ENCODE results near the gene SMIM43. TPM values are rescaled to one million over a fixed set of nuclear protein-coding genes. Genes with fewer than 3 reads are reported as not detected.
"Not testable (repeated sequence)": the region's sequence is repeated elsewhere in the genome, so short reads cannot be mapped to it uniquely, and the experiment has no call there.

SMIM43 gene
- total RNA-seq, 1 experiment from 2014 or later = 0.26 TPM

DNA sequence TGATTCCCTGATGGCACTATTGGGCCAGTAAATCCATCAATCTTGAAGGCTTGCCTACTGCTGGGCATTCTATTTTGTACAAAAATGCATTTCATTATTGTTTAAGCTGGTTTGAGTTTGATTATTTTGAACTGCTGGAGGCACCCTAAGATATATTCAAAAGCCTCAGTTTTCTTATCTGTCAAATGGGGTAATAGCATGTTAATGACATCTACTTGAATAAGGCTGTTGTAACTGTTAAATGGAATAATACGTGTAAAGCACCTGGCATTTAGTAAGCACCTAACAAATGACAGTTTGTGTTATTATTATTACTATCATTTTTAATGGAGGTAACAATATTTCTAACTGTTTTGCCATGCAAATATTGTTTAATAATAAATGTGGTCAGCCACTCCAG lies 6.9 kb upstream of the SMIM43 start:
- no peak for DNase-seq (ENCODE audit: low read depth in 1 of 2, low spot score in 2 of 2)
- Histone ChIP-seq H3K27me3 (replicated peaks) (no peaks in the 10 kb centered on the region; the same call in 1 of the 2 replicates), H3K4me1 (replicated peaks) (no peaks in the 10 kb centered on the region), H3K27ac (no peak overlapping the region), H3K9me3 (replicated peaks) (no peaks in the 10 kb centered on the region), H3K4me3 (no peak overlapping the region), H3K36me3 (no peaks in the 10 kb centered on the region)

- no peak for DNase-seq (ENCODE audit: low read depth in 1 of 2, low spot score in 2 of 2)
- H3K36me3 ChIP-seq = no peaks in the 10 kb centered on the region
Observed at GRCh38 chr4:121769341-121769740, 4.4 kb upstream of the SMIM43 start.

GRCh38 chr4:121767166-121767565 lies 2.2 kb upstream of the SMIM43 start:
- H3K27ac ChIP-seq = no peak overlapping the region
- no peaks in the 10 kb centered on the region for H3K9me3 ChIP-seq (replicated peaks)
- H3K36me3 ChIP-seq = no peaks in the 10 kb centered on the region
- peaks cover 6% of the 10 kb centered on the region for H3K27me3 ChIP-seq (replicated peaks)
- peaks cover 11% of the 10 kb centered on the region for H3K4me1 ChIP-seq (replicated peaks)
- no peak for DNase-seq (ENCODE audit: low read depth in 1 of 2, low spot score in 2 of 2)
- no peak overlapping the region for H3K4me3 ChIP-seq

More at GRCh38 chr4:121769341-121769740, 4.4 kb upstream of the SMIM43 start:
- Histone ChIP-seq H3K9me3 (replicated peaks) (no peaks in the 10 kb centered on the region), H3K27ac (no peak overlapping the region), H3K4me3 (no peak overlapping the region), H3K4me1 (replicated peaks) (peaks cover 10% of the 10 kb centered on the region), H3K27me3 (replicated peaks) (peaks cover 4% of the 10 kb centered on the region)

DNA sequence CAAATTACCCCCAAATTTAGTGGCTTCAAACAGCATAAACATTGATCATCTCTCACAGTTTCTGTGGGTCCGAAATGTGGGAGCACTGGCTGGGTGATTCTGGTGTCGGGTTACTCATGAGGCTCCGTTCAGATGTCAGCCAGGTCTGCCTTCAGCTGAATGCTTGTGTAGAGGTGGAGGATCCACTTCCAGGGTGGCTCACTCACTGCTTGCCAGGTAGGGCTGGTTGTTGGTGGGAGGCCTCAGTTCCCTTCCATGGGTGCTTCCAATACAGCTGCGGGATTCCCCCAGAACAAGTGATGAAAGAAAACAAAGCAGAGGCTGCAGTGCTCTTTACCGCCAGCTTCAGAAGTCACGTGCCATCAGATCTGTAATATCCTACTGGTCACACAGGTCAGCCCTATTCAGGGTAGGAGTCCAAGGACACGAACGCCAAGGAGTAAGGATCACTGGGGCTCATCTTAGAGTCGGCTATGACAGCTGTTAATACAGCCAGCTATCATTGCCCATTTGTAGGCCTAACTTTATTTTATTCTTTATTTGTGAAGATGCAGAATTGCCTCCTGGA lies 1.1 kb upstream of the SMIM43 start:
- Histone ChIP-seq H3K27ac (no peak overlapping the region), H3K4me3 (no peak overlapping the region), H3K27me3 (replicated peaks) (peaks cover 6% of the 10 kb centered on the region), H3K4me1 (replicated peaks) (peaks cover 11% of the 10 kb centered on the region), H3K36me3 (no peaks in the 10 kb centered on the region), H3K9me3 (replicated peaks) (no peaks in the 10 kb centered on the region)
- no peak for DNase-seq (ENCODE audit: low read depth in 1 of 2, low spot score in 2 of 2)

DNA sequence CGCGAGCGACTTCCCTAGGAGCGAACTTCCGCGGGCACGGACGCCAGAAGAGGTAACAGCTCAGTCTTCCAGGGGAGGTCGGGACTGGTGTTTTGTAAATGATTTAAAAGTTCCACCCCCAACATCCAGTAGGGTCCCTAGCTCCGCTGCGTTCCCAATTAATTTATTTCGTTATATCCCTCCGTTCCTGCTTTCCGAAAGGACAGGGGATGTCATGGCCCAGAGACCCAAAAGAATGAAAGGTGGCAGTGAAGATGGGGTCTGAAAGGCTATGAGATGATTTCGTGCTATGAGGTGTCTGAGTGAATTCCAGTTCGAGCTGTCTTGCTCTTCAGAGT lies 373 bp upstream of the SMIM43 start:
- Histone ChIP-seq H3K9me3 (replicated peaks) (no peaks in the 10 kb centered on the region), H3K4me1 (replicated peaks) (peaks cover 11% of the 10 kb centered on the region), H3K27ac (no peak overlapping the region), H3K27me3 (replicated peaks) (peaks cover 6% of the 10 kb centered on the region), H3K4me3 (peak overlapping the region; percentile 38), H3K36me3 (no peaks in the 10 kb centered on the region)
- no peak for DNase-seq (ENCODE audit: low read depth in 1 of 2, low spot score in 2 of 2)

GRCh38 chr4:121764303-121764701 lies 662 bp downstream of the SMIM43 start:
- DNase-seq (ENCODE audit: low read depth in 1 of 2, low spot score in 2 of 2) = no peak
- Histone ChIP-seq H3K4me1 (replicated peaks) (peaks cover 11% of the 10 kb centered on the region), H3K27ac (no peak overlapping the region), H3K9me3 (replicated peaks) (no peaks in the 10 kb centered on the region), H3K4me3 (peak overlapping the region; percentile 38), H3K36me3 (no peaks in the 10 kb centered on the region), H3K27me3 (replicated peaks) (peaks cover 6% of the 10 kb centered on the region)

GRCh38 chr4:121760205-121760604 lies 4.8 kb downstream of the SMIM43 start:
- no peak for DNase-seq (ENCODE audit: low read depth in 1 of 2, low spot score in 2 of 2)

DNA sequence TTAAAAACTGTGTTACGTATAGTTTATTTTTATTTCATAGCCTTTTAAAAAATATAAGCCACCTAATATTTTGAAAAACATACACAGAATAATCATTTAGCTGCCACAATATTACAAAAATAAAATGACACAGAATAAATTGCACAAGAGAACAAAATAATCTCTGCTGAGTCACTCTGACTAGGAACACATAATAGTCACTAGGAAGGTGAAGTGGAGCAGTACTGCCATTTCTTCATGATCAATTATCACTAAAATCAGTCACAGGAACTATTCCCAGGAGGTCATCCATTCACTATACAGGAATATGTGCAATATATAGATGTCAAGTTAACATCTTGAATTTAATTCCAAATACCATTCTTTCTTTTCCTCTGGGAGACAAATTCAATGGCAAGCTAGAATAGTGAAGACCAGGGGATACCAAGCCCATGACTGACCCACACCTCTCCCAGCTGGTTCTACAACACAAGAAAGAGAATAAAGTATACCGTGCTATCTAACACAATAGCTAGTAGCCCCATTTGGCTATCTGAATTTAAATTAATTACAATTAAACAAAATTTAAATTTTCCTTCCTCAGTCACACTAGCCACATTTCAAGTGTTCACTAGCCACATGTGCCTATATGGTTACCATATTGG lies 5.9 kb downstream of the SMIM43 start:
- H3K4me3 ChIP-seq = no peak overlapping the region
- H3K36me3 ChIP-seq = no peaks in the 10 kb centered on the region
- H3K4me1 ChIP-seq (replicated peaks) = no peaks in the 10 kb centered on the region
- no peak overlapping the region for H3K27ac ChIP-seq
- H3K27me3 ChIP-seq (replicated peaks) = no peaks in the 10 kb centered on the region; the same call in 1 of the 2 replicates
- no peaks in the 10 kb centered on the region for H3K9me3 ChIP-seq (replicated peaks)
- DNase-seq (ENCODE audit: low read depth in 1 of 2, low spot score in 2 of 2) = no peak

More at GRCh38 chr4:121760205-121760604, 4.8 kb downstream of the SMIM43 start:
- H3K36me3 ChIP-seq = no peaks in the 10 kb centered on the region
- H3K9me3 ChIP-seq (replicated peaks) = no peaks in the 10 kb centered on the region
- no peak overlapping the region for H3K4me3 ChIP-seq
- peaks cover 6% of the 10 kb centered on the region for H3K27me3 ChIP-seq (replicated peaks)
- no peak overlapping the region for H3K27ac ChIP-seq
- H3K4me1 ChIP-seq (replicated peaks) = peaks cover 9% of the 10 kb centered on the region

GRCh38 chr4:121752142-121752541 lies 12.8 kb downstream of the SMIM43 start:
- not testable (repeated sequence) for H3K9me3 ChIP-seq (replicated peaks); H3K36me3 ChIP-seq; H3K27me3 ChIP-seq (replicated peaks); H3K4me3 ChIP-seq
- peak in 1 of 2 experiments; percentile 65 for DNase-seq (ENCODE audit: low read depth in 1 of 2, low spot score in 2 of 2)
- Histone ChIP-seq H3K27ac (peak overlapping the region; percentile 56), H3K4me1 (replicated peaks) (peaks cover 18% of the 10 kb centered on the region)

GRCh38 chr4:121749225-121749624 lies 15.7 kb downstream of the SMIM43 start:
- H3K27ac ChIP-seq = no peak overlapping the region
- H3K9me3 ChIP-seq (replicated peaks) = no peaks in the 10 kb centered on the region
- no peak for DNase-seq (ENCODE audit: low read depth in 1 of 2, low spot score in 2 of 2)
- H3K27me3 ChIP-seq (replicated peaks) = no peaks in the 10 kb centered on the region
- no peaks in the 10 kb centered on the region for H3K36me3 ChIP-seq
- no peak overlapping the region for H3K4me3 ChIP-seq
- H3K4me1 ChIP-seq (replicated peaks) = peaks cover 18% of the 10 kb centered on the region

GRCh38 chr4:121742794-121743193 lies 22.2 kb downstream of the SMIM43 start:
- no peaks in the 10 kb centered on the region; the same call in 1 of the 2 replicates for H3K4me1 ChIP-seq (replicated peaks)
- H3K27me3 ChIP-seq (replicated peaks) = no peaks in the 10 kb centered on the region
- no peak for DNase-seq (ENCODE audit: low read depth in 1 of 2, low spot score in 2 of 2)
- no peaks in the 10 kb centered on the region for H3K9me3 ChIP-seq (replicated peaks)
- H3K27ac ChIP-seq = no peak overlapping the region
- H3K36me3 ChIP-seq = no peaks in the 10 kb centered on the region
- no peak overlapping the region for H3K4me3 ChIP-seq

- H3K27ac ChIP-seq = no peak overlapping the region
- H3K36me3 ChIP-seq = no peaks in the 10 kb centered on the region
- H3K9me3 ChIP-seq (replicated peaks) = no peaks in the 10 kb centered on the region
- DNase-seq (ENCODE audit: low read depth in 1 of 2, low spot score in 2 of 2) = no peak
- no peaks in the 10 kb centered on the region; the same call in none of the 2 replicates for H3K4me1 ChIP-seq (replicated peaks)
- H3K27me3 ChIP-seq (replicated peaks) = no peaks in the 10 kb centered on the region
- no peak overlapping the region for H3K4me3 ChIP-seq
Observed at GRCh38 chr4:121741751-121742150, 23.2 kb downstream of the SMIM43 start.

DNA sequence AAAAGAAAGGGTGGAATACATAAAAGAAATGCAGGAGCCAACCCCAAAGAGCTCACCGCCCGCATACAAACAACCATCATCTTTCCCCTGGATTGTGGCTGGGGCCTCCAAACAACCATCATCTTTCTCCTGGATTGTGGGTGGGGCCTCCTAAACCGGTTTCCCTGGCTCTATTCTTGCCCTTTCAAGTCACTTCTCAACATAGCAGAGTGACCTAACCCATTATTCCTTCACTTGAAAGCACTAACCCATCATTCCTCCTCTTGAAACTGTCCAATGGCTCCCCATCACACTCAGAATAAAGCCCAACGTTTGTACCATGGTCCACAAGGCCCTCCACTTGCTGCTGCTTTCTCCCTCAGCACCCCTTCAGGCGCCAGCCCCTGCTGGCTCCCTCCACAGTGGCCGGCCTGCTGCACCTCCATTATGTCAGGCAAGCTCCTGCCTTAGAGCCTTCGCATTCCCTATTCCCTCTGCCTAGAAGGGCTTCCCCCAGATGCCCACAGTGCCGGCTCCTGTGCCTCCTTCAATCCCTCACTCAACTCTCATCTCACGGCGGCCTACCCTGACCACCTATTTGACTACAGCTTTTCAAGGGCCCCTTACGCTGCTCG lies 24.1 kb downstream of the SMIM43 start:
- DNase-seq (ENCODE audit: low read depth in 1 of 2, low spot score in 2 of 2) = no peak
- Histone ChIP-seq H3K4me1 (replicated peaks) (no peaks in the 10 kb centered on the region; the same call in none of the 2 replicates), H3K27ac (no peak overlapping the region), H3K4me3 (no peak overlapping the region), H3K9me3 (replicated peaks) (no peaks in the 10 kb centered on the region), H3K27me3 (replicated peaks) (no peaks in the 10 kb centered on the region), H3K36me3 (no peaks in the 10 kb centered on the region)

- Histone ChIP-seq H3K4me3 (no peak overlapping the region), H3K36me3 (no peaks in the 10 kb centered on the region), H3K4me1 (replicated peaks) (no peaks in the 10 kb centered on the region; the same call in none of the 2 replicates), H3K27me3 (replicated peaks) (no peaks in the 10 kb centered on the region), H3K9me3 (replicated peaks) (no peaks in the 10 kb centered on the region), H3K27ac (no peak overlapping the region)
- DNase-seq (ENCODE audit: low read depth in 1 of 2, low spot score in 2 of 2) = no peak
Observed at GRCh38 chr4:121739575-121739974, 25.4 kb downstream of the SMIM43 start.
